Stimulated activated CD4-positive, alpha-beta T cell treated with anti-CD3 and anti-CD28 coated beads, TNF-alpha, amount 100 ng/mL, for 48 hours (primary cell): ENCODE measurements around the gene ANXA2.
"Not testable (repeated sequence)": the region's sequence is repeated elsewhere in the genome, so short reads cannot be mapped to it uniquely, and the experiment has no call there.

Experiments
- DNase-seq, 3 donors: peaks; one replicate each; pipeline ENCODE4 v3.0.0-alpha.2; 2020; ENCODE audit warnings: low read depth in 3 of 3

ANXA2 gene

DNA sequence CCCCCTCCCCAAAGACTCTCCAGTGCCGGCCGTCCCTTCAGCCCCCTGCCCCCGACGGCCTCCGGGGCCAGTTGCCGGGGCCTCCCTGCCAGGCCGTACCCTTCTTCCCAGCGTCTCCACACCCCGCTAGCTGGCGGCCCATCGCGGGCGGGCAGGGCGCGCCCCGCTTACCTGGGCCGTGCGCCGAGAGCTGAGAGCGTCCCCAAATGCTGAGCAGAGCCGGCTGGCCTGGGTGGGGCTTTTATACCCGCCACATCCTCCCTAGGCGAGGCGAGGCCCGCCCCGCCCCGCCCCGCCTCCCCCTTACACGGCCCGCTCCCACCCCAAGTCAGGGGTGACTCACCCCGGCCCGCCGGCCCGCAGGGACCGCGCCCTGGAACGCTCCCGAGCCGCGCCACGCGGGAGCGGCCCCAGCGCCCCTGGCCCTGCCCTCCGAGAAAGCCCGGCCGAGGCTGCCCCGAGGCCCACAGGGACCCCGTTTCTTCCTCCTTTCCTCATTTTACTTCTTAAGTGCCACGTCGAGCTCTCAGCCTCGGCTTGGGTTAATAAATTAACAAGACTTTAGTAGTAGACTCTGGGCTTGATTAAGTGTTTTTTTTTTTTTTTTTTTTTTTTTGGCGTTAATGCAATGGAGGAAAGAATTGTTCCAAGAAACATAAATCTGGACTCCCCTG, at the start of gene ANXA2:
Gene ANXA2 (minus strand): TSS at position 215 of the 674 bp plus-strand sequence. CDS start 11,911 bp downstream, outside the sequence.
- peak; percentile 61 to 76 (median 68) for DNase-seq

DNA sequence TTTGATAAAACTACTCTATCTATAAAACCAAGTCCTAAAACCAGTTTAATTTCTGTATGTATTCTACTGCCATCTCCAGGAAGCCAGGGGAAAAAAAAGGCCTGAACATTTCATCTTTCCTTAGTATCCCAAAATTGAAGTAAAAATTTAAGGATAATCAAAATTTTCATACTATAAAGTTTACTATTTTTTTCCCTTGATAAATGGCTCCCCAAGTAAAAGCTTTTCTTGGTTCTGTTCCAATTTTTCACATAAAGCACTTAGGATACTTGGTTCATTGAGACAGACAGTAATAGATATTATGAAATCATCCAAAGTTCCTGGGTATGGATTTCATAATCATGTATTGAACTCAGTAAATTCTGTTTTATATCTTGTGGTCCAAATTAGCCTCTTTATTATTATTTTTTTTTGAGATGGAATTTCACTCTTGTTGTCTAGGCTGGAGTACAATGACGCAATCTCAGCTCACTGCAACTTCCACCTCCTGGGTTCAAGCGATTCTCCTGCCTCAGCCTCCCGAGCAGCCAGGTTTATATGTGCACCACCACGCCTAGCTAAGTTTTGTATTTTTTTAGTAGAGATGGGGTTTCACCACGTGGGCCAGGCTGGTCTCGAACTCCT, 46.6 kb upstream of the ANXA2 start:
- DNase-seq, result no peak

DNA sequence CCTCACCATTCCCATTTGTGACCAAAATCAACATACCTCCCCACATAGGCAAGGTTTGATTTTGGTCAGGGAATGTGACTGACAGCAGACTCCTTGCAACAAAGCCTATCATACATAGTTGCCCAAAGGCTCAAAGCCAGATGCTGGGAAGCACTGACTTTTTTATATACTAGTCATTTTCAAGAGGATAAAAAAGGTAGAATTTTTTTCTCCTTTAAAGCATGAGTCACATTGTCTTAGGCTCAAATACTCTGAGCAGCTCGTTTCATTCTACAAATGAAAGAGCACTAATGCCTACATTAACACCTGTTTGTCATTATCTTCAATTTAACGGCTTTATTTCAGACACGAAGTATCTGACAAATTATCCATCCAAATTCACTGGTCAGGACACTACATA, 45.0 kb upstream of the ANXA2 start:
- DNase-seq, result no peak

DNA sequence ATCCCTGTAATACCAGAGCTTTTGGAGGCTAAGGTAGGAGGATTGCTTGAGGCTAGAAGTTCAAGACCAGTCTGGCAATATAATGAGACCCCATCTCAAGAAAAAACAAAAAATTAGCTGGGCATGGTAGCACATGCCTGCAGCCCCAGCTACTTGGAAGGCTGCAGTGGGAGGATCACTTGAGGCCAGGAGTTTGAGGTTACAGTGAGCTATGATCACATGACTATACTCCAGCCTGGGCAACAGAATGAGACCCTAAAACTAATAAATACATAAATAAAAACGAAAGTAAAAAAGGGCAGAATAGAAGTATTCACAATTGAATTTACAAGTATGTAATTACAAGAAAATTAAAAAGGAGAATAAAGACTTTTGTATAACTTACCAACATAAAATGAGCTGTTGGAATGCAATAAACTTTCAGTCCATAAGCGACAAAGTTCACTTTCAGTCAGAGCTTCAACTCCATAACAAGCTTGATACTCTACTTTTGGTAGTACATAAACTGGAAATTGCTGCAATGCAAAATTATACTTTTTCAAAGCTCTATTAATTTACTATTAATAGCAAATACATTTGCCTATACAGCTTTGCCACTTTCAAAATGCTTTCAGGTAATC, 44.4 kb upstream of the ANXA2 start:
- DNase-seq, result no peak

DNA sequence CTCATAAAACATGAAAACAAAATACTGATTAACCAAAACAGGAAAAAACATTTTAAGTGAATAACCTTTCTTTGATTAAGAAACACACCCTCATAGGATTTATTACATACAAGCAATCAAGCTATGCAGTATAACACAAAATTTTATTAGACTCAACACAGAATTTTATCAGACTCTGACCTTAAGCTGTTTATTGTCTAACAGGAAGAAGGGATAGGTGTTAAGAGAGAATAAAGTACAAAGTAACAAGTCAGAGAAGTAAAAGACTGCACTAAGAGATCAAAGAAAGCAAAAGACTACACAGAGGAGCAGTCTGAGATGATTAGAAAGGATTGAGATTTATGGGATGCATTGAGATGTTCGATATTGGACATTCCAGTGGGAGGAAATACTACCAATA, 43.5 kb upstream of the ANXA2 start:
- no peak for DNase-seq

- no peak for DNase-seq
These were observed 40.9 kb upstream of the ANXA2 start for GRCh38 chr15:60438646-60439045.

GRCh38 chr15:60428935-60429334, 31.1 kb upstream of the ANXA2 start:
- DNase-seq, result no peak

- DNase-seq, result no peak
These were observed 29.2 kb upstream of the ANXA2 start for GRCh38 chr15:60426870-60427508.

GRCh38 chr15:60425461-60425860, 27.7 kb upstream of the ANXA2 start:
- DNase-seq, result no peak

- no peak for DNase-seq
These were observed 26.2 kb upstream of the ANXA2 start for GRCh38 chr15:60424006-60424405.

DNA sequence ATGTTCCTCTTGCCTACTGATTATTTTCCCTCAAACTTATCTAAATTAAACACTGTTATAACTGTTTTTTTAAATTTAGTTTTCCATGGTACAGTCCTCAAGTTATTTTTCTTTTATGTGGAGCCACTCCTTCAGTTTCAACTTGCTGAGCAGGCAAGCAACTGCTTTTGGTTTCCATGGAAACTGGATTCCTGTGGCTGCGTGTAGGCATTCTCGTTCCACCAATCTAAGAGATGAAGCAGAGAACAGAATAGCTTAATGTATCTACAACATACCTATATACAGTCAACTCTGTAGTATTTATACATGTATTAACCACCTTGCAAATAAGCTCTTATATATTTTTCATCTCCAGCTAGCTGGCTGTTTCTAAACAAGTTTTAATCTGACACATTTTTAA, 25.8 kb upstream of the ANXA2 start:
- DNase-seq, result no peak

GRCh38 chr15:60421544-60421943, 23.8 kb upstream of the ANXA2 start:
- no peak for DNase-seq

- no peak for DNase-seq
These were observed 22.5 kb upstream of the ANXA2 start for GRCh38 chr15:60420203-60420716.

GRCh38 chr15:60419753-60420152, 22.0 kb upstream of the ANXA2 start:
- DNase-seq, result no peak

GRCh38 chr15:60418096-60418495, 20.3 kb upstream of the ANXA2 start:
- DNase-seq, result no peak

GRCh38 chr15:60417112-60417511, 19.3 kb upstream of the ANXA2 start:
- no peak for DNase-seq

- DNase-seq, result no peak
These were observed 18.7 kb upstream of the ANXA2 start for GRCh38 chr15:60416484-60416883.

- DNase-seq, result no peak
These were observed 16.4 kb upstream of the ANXA2 start for GRCh38 chr15:60414016-60414682.

GRCh38 chr15:60413231-60413824, 15.5 kb upstream of the ANXA2 start:
- no peak for DNase-seq

GRCh38 chr15:60412807-60413206, 15.0 kb upstream of the ANXA2 start:
- DNase-seq, result not testable (repeated sequence)

DNA sequence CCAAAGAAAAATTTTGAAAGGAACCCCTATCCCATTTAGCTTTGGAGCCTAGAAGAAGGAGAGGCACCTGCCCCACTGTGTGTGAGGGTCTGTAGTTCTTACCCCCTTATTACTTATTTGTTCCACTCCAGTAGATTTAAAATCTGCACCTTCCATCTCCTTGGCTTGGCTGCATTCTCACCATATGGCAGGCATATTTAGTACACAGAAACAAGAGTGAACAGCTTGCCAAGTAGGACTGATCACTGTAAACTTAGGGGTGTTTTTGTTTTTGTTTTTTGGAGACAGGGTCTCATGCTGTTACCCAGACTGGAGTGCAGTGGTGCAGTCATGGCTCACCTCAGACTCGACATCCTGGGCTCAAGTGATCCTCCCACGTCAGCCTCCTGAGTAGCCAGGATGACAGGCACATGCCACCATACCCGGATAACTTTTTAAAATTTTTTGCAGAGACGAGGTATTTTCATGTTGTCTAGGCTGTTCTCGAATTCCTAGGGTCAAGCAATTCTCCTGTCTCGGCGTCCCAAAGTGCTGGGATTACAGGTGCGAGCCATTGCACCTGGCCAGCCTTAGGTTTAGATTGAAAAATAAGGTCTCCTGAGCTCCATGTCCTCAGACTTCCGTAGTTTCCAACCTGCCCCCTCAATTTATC, 14.1 kb upstream of the ANXA2 start:
- DNase-seq, result no peak
